Epithelial cell of prostate (primary cell): ENCODE results near the gene TSPAN11.
A peak's percentile ranks its signal among the peaks of the same experiment; 100 is the strongest.

Source experiments
- DNase-seq: peaks from one replicate; pipeline ENCODE4 v3.0.0-alpha.2; 2011; ENCODE audit warnings: low read depth, low spot score
- H3K27ac ChIP-seq: fragments of 450-650 bp; 2 replicates; pipeline ENCODE4 v1.5.1; 2017; ENCODE audit warnings: mild to moderate bottlenecking

Gene TSPAN11

GRCh38 chr12:30996752-30997151 lies 70.2 kb downstream of the TSPAN11 start:
- DNase-seq, result no peak
- H3K27ac ChIP-seq, result no peak overlapping the region

- H3K27ac ChIP-seq, result no peak overlapping the region
- DNase-seq, result no peak
Measured at GRCh38 chr12:30997685-30998440, 71.3 kb downstream of the TSPAN11 start.

GRCh38 chr12:30999011-30999410 lies 72.5 kb downstream of the TSPAN11 start:
- DNase-seq, result no peak
- H3K27ac ChIP-seq, result no peak overlapping the region

- no peak for DNase-seq
- no peak overlapping the region for H3K27ac ChIP-seq
Measured at GRCh38 chr12:30999723-31000122, 73.2 kb downstream of the TSPAN11 start.

- DNase-seq, result peak; percentile 18
Measured at GRCh38 chr12:31000751-31001150, 74.2 kb downstream of the TSPAN11 start.

GRCh38 chr12:31001581-31002360 lies 75.2 kb downstream of the TSPAN11 start:
- H3K27ac ChIP-seq, result no peak overlapping the region
- no peak for DNase-seq

More at GRCh38 chr12:31000751-31001150, 74.2 kb downstream of the TSPAN11 start:
- H3K27ac ChIP-seq, result no peak overlapping the region

- no peak for DNase-seq
- no peak overlapping the region for H3K27ac ChIP-seq
Measured at GRCh38 chr12:31002361-31002725, 75.8 kb downstream of the TSPAN11 start.

GRCh38 chr12:31002999-31003398 lies 76.5 kb downstream of the TSPAN11 start:
- no peak for DNase-seq
- H3K27ac ChIP-seq, result no peak overlapping the region

GRCh38 chr12:31003861-31004640 lies 77.5 kb downstream of the TSPAN11 start:
- no peak overlapping the region for H3K27ac ChIP-seq
- no peak for DNase-seq

GRCh38 chr12:31004666-31005065 lies 78.1 kb downstream of the TSPAN11 start:
- no peak overlapping the region for H3K27ac ChIP-seq
- no peak for DNase-seq

GRCh38 chr12:31005256-31005943 lies 78.9 kb downstream of the TSPAN11 start:
- DNase-seq, result no peak
- H3K27ac ChIP-seq, result peak overlapping the region; percentile 45

- DNase-seq, result peak; percentile 29
Measured at GRCh38 chr12:31005944-31006361, 79.4 kb downstream of the TSPAN11 start.

GRCh38 chr12:31006416-31007152 lies 80.0 kb downstream of the TSPAN11 start:
- H3K27ac ChIP-seq, result peak overlapping the region; percentile 45
- DNase-seq, result no peak

More at GRCh38 chr12:31005944-31006361, 79.4 kb downstream of the TSPAN11 start:
- H3K27ac ChIP-seq, result peak overlapping the region; percentile 45

- DNase-seq, result no peak
- no peak overlapping the region for H3K27ac ChIP-seq
Measured at GRCh38 chr12:31007153-31007495, 80.6 kb downstream of the TSPAN11 start.

- no peak for DNase-seq
- H3K27ac ChIP-seq, result no peak overlapping the region
Measured at GRCh38 chr12:31007636-31008175, 81.2 kb downstream of the TSPAN11 start.

- no peak for DNase-seq
- H3K27ac ChIP-seq, result no peak overlapping the region
Measured at GRCh38 chr12:31008241-31008761, 81.8 kb downstream of the TSPAN11 start.

- DNase-seq, result no peak
- no peak overlapping the region for H3K27ac ChIP-seq
Measured at GRCh38 chr12:31008961-31009840, 82.7 kb downstream of the TSPAN11 start.

- no peak for DNase-seq
- no peak overlapping the region for H3K27ac ChIP-seq
Measured at GRCh38 chr12:31009976-31010375, 83.4 kb downstream of the TSPAN11 start.
